Measurements from ENCODE around the gene ZNF45.

GRCh38 chr19:43950834-43951645 lies 16.0 kb upstream of the ZNF45 start, which contains the start of gene ZNF221:
- peak; percentile 38 for TF ChIP-seq POLR2A (IDR thresholded peaks at IDR 0.05; ENCODE audit: low read length)
- TF ChIP-seq GATA1 (IDR thresholded peaks at IDR 0.05; ENCODE audit: low read depth, low read length) = no peak
